Urinary bladder (tissue), 4 donors: ENCODE results near the gene TNS3. TPM values are rescaled to one million over a fixed set of nuclear protein-coding genes. Genes with fewer than 3 reads are reported as not detected.

Experiments used
- DNase-seq: peaks from one replicate; pipeline ENCODE4 v3.0.0-alpha.2; 2015; ENCODE audit errors: extremely low spot score
- H3K27ac ChIP-seq: one replicate; pipeline ENCODE4 v1.5.1; 2013; ENCODE audit warnings: low read depth, mild to moderate bottlenecking, moderate library complexity
- H3K36me3 ChIP-seq: one replicate; pipeline ENCODE4 v1.6.1; 2013; ENCODE audit warnings: mild to moderate bottlenecking, moderate library complexity; ENCODE audit not compliant: insufficient read depth
- H3K4me1 ChIP-seq: one replicate; pipeline ENCODE4 v1.6.1; 2013; ENCODE audit warnings: mild to moderate bottlenecking, moderate library complexity; ENCODE audit not compliant: insufficient read depth
- H3K4me3 ChIP-seq: one replicate; pipeline ENCODE4 v1.5.1; 2013; ENCODE audit warnings: low read depth, low read length
- WGBS: extraction: QIAGEN DNeasy Blood & Tissue Kit; methylation state at CpG from one replicate; pipeline ENCODE4 v1.1.7; 2013; 5-methylcytosine and 5-hydroxymethylcytosine counted together
- polyA plus RNA-seq: library from polyadenylated mRNA; stranded (reverse); fragments of 200-250 nt; gene quantifications from one replicate; pipeline ENCODE4 v1.2.3, GENCODE V29; 2013
- total RNA-seq: library from RNA; depleted of rRNA; stranded (reverse); fragments of >200 nt; gene quantifications from one replicate; pipeline ENCODE4 v1.2.3, GENCODE V29; 2014
- donor health status: healthy with polysubstance abuse.
- donor health status: healthy.

The TNS3 gene
- total and polyA plus RNA-seq, 2 donors: 15.5 to 71.3 TPM

DNA sequence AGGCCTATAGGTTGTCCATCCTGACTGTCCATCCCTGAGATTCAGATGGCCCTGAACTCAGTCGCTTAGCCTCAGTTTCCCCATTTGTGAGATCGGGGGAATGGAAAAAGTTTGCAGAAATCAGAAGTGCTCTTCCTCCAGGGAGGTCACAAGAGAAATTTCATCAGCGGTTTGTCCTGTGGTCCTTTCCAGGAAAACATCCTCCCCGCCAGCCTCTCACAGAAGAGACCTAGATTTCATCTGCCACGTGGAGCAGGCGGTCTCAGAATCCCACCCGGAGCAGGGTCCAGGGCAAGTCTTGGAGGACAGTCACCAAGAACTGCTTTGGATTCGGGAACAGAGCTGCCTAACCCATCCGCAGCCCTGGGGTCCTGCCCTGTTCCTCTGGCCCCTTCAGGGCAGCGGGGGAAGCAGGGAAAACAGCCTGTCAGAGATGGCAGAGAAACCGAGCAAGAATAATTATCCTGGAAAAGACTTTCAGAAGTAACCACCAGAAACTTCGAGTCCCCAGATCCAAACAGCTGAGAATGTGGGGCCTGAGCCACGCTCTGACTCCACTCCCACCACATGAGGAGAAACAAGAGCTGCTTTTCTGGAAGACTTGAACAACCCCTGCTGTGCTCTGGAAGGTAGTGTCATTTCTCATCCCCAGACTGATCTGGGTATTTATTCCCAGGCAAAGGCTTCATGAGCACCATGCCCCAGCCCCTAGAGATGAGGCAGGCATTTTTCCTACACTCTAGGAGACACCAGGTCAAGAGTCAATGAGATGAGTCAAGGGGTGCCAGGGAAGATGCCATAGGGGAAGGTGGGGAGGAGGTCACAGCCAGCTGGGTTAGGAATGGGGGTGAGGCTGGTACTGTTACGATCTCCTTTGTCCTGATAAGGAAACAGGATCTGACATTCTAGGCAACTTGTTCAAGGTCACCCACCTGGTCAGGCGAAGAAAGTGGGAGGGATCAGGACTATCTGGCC, 1.1 kb upstream of the TNS3 start:
- Histone ChIP-seq H3K4me1 (peaks cover 2% of the 10 kb centered on the region), H3K4me3 (no peak overlapping the region), H3K36me3 (no peaks in the 10 kb centered on the region), H3K27ac (no peak overlapping the region)
- DNase-seq: no peak
- 79% methylated on average over 15 of the region's 15 CpGs for WGBS

GRCh38 chr7:47581438-47581803, 490 bp downstream of the TNS3 start:
- peaks cover 2% of the 10 kb centered on the region for H3K4me1 ChIP-seq
- DNase-seq: no peak
- H3K36me3 ChIP-seq: no peaks in the 10 kb centered on the region
- no peak overlapping the region for H3K27ac ChIP-seq
- WGBS: under 1% methylated on average over 33 of the region's 33 CpGs
- H3K4me3 ChIP-seq: peak overlapping the region; percentile 70

DNA sequence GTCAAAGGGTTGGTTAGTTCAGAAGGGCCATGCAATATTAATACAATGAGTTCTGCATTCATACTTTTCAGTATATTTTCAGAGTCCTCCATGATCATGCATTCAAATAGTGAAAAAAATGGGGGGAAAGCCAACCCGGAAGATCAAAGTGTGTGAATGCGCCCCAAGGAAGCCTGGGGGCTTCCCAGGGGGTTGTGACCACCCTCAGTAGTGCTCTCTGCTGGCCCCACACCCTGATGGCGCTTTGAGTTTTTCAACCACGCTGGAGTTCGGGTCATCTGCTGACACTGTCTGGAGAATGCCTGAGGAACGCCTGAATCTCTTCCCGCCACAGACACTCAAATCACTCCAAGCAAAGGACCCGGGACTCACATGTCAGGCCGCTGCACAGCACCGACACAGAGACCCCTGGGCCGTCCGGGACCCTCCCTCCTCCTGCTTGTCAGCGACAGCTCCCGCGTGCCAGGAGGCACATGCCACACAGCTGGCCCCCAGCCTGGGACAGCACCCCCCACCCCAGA, 1.0 kb downstream of the TNS3 start:
- Histone ChIP-seq H3K4me1 (peaks cover 2% of the 10 kb centered on the region), H3K4me3 (peak overlapping the region; percentile 70), H3K27ac (no peak overlapping the region), H3K36me3 (no peaks in the 10 kb centered on the region)
- 7% methylated on average over 15 of the region's 15 CpGs for WGBS
- no peak for DNase-seq

DNA sequence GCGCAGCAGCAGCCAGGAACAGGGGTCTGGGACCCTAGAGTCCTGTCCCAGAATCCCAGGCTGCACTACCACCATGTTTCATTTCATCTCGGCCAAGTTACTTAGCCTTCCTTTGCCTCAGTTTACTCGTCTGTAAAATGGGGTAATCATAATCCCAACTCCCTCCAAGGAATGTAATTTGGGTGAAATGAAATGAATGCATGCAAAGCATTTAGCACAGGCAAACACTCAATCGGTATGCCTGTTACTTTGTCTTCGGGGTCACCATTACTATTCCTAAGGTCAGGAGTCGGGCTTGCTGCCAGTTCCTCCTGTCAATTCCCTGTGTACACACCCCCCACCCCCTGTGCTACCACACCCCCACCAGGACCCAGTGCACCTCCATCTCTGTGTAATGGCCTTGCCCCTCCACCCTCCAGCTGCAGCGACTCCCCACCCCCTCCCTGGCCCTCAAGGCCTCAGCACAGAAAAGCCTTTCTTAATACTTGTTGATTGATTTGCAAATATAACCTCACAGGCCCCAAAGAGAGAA, 1.7 kb downstream of the TNS3 start:
- no peaks in the 10 kb centered on the region for H3K36me3 ChIP-seq
- H3K4me3 ChIP-seq: no peak overlapping the region
- no peak for DNase-seq
- H3K4me1 ChIP-seq: peaks cover 2% of the 10 kb centered on the region
- WGBS: 53% methylated on average over 7 of the region's 7 CpGs
- no peak overlapping the region for H3K27ac ChIP-seq

DNA sequence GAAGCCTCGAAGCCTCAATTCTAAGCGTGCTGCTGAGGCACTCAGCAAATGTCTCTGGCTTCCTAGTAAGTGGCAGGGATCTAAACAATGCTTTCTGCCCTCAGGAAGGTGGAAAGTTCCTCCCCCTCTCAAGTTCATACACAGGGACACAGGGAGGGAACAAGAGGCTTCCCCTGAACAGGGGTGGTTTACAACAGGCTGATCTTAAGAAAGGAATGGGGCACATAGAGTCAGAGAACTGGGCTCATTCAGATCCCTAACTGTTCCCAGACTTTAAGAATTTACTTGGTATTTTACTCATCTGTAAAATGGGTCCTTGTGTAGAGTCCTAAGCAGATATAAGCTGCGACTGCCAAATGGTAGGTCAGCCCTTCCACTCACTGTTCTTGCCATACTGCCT, 2.5 kb downstream of the TNS3 start:
- Histone ChIP-seq H3K4me3 (no peak overlapping the region), H3K27ac (no peak overlapping the region), H3K4me1 (peaks cover 2% of the 10 kb centered on the region), H3K36me3 (no peaks in the 10 kb centered on the region)
- no peak for DNase-seq
- 76% methylated on average over 3 of the region's 3 CpGs for WGBS

DNA sequence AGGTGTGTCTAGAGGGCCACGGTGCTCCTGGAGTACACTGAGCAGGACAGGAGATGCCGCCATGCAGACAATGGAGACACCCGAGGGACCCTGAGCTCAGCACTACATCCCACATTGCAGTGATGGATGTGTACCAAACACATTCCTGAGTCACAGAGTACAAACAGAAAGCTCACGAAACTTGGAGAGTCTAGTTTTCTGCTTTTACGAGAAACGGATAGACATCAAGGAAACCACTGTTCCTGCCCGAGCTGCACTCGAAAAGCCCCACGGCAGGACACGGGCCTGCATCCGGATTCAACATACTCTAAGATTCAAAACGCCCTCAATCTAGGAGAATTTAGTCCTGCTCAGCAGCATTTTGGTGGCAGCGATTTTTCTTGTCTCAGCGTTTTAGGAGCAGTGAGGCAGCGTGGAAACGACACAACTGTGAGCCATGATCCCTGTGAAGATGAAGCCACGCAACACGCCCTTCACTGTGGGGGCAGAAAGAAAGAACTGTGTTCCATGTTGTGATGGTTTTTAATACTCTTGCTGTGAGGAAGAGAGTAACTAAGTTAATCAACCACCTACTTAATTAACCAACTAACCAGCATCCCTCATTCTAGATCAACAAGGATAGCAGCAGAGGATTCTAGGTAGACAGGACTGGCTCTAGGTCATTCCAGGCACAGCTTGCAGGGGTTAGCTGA, 3.2 kb downstream of the TNS3 start:
- Histone ChIP-seq H3K4me3 (no peak overlapping the region), H3K27ac (peak overlapping the region; percentile 35), H3K4me1 (peaks cover 2% of the 10 kb centered on the region), H3K36me3 (no peaks in the 10 kb centered on the region)
- no peak for DNase-seq
- WGBS: 34% methylated on average over 18 of the region's 18 CpGs

- Histone ChIP-seq H3K4me1 (peaks cover 2% of the 10 kb centered on the region), H3K27ac (peak overlapping the region; percentile 44), H3K36me3 (no peaks in the 10 kb centered on the region), H3K4me3 (no peak overlapping the region)
- no peak for DNase-seq
- 30% methylated on average over 14 of the region's 14 CpGs for WGBS
Observed at GRCh38 chr7:47577321-47577919, 4.5 kb downstream of the TNS3 start.

DNA sequence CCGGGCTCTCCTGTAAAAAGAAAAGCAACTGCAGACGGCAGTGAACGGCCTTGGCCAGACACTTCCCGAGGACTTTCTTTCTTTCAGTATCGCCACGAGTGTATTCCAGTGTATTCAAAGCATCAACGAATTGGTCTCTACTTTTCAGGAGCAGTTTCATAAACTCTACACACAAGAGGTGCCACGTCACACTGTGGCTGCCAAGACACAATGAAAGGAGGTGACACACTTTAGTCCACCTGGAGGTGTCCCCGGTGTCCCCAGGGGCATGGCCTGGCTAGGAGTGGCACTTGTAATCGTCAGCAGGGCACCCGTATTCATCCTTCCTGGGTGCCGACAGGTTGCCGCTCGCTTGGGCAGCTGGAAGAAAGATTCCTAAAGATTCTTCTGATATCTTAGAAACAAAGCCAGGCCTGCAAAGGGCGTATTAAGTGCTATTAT, 5.0 kb downstream of the TNS3 start:
- no peak for DNase-seq
- Histone ChIP-seq H3K27ac (peak overlapping the region; percentile 69), H3K4me3 (no peak overlapping the region), H3K36me3 (no peaks in the 10 kb centered on the region), H3K4me1 (no peaks in the 10 kb centered on the region)
- 14% methylated on average over 15 of the region's 15 CpGs for WGBS

DNA sequence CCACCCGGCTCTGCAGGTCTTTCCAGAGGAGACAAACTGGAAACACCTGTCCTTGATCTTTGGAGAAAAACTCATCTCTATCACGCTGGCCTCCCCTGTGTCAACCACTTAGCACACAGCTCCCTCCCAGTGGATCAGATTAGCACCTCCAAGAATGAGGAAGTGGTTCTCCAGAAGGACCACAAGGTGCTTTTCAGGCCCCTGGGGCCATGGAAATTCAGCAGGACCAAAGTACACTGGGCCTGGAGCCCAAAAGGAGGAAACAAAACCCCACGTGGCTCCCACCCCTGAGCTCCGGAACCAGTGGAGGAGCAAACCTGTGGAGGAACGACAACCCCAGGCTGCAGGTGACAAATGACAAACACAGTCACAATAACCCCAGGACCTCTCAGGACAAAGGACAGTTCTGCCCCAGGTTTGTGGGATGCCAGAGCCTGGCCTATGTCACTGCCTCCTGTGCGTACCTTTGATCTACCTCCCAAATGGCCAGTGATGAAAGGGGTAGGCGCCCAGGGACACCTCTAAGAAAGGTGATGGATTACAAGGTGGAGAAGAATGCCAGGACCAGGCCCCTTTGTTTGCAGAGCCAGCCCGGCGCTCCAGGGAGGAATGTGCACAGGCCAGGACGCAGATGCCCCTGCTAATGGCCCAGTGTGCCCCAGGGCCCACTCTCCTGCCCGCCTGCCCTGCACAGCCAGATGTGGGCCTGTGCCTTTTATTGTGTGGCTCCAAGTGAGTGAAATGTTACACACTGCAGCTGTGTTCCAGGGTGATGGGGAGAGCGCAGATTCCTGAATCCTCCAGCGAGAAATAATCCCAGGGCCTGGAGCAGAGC, 5.7 kb downstream of the TNS3 start:
- WGBS: 36% methylated on average over 13 of the region's 13 CpGs
- Histone ChIP-seq H3K4me3 (no peak overlapping the region), H3K36me3 (no peaks in the 10 kb centered on the region), H3K27ac (peak overlapping the region; percentile 25), H3K4me1 (no peaks in the 10 kb centered on the region)
- no peak for DNase-seq

GRCh38 chr7:47574482-47575329, 7.2 kb downstream of the TNS3 start:
- H3K36me3 ChIP-seq: no peaks in the 10 kb centered on the region
- no peak for DNase-seq
- WGBS: 65% methylated on average over 11 of the region's 11 CpGs
- no peak overlapping the region for H3K27ac ChIP-seq
- H3K4me1 ChIP-seq: no peaks in the 10 kb centered on the region
- H3K4me3 ChIP-seq: no peak overlapping the region

DNA sequence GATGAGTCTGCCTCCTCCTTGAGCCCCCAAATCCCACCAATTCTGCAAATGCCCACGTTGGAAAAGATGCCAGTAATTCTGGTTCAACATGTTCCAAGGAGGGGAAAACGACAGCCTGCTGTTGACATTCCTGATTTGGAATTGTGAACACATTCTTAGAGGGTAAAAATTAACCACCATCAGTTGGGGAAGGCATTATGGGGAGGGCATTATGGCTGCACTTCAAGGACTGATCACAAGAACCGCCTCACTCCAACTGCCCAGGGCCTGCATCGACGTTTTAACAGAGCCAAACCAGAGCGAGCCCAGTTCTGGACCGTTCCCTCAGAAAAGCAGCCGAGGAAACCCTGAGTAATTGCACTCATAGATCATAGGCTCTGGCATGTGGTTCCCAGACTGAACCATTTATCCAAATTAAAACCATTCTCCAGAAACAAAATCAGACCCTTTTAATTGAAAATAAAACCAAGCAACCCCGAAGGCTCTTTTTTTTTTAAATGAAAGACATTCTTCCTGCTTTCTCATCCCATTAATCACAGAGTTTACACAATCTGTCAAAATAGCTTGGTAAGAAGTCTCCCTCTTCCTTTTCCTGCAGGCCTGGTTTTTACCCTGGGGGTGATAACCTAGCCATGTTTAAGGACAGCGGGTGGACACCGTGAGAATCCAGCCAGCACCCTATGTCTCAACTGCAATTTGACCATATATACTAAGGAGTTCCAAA, 8.0 kb downstream of the TNS3 start:
- DNase-seq: no peak
- no peaks in the 10 kb centered on the region for H3K4me1 ChIP-seq
- WGBS: 19% methylated on average over 11 of the region's 11 CpGs
- no peak overlapping the region for H3K27ac ChIP-seq
- H3K36me3 ChIP-seq: no peaks in the 10 kb centered on the region
- no peak overlapping the region for H3K4me3 ChIP-seq
